CD4-positive, alpha-beta T cell (primary cell): ENCODE results near the gene CYTH3. TPM values are rescaled to one million over a fixed set of nuclear protein-coding genes. Genes with fewer than 3 reads are reported as not detected.

ENCODE experiments used
- ATAC-seq: fragments of 200-7000 bp; cut with Tn5 transposase; one replicate; pipeline ENCODE4 v1.10.0; 2022; ENCODE audit warnings: mild to moderate bottlenecking; ENCODE audit not compliant: poor library complexity
- CTCF ChIA-PET: fragments of 350-600 bp; sonication (Branson Sonifier 250); formaldehyde crosslinking; loops from one replicate; lab custom pipeline; 2021; ENCODE audit warnings: antibody characterized with exemption, inconsistent platforms; lab: Charles Lee
- POLR2A ChIA-PET: fragments of 350-600 bp; sonication (Branson Sonifier 250); formaldehyde crosslinking; loops from one replicate; lab custom pipeline; 2021; ENCODE audit warnings: antibody characterized with exemption, inconsistent platforms; lab: Charles Lee
- DNase-seq, 14 experiments: peaks; one replicate each; pipeline ENCODE4 v3.0.0-alpha.2; 2013 to 2020; ENCODE audit warnings: mixed read lengths in 2 of 14
- H3K27ac ChIP-seq, 2 donors: one replicate each; pipeline versions ENCODE4 v1.5.1 to v1.7.0; 2013; ENCODE audit warnings: low read length in 2 of 2, low read depth in 1 of 2, mild to moderate bottlenecking in 1 of 2
- H3K27me3 ChIP-seq, 2 experiments: 1 replicate in 1 of 2; 2 replicates in 1 of 2; pipeline versions ENCODE4 v1.6.1 to v1.7.0; 2013; ENCODE audit warnings: low read length in 2 of 2, control low read depth in 1 of 2, mild to moderate bottlenecking in 1 of 2, moderate library complexity in 1 of 2; ENCODE audit not compliant: insufficient read depth in 2 of 2, control insufficient read depth in 1 of 2
- H3K36me3 ChIP-seq: one replicate; pipeline ENCODE4 v1.6.1; 2013; ENCODE audit warnings: low read length, control low read depth; ENCODE audit not compliant: insufficient read depth
- H3K4me1 ChIP-seq: one replicate; pipeline ENCODE4 v1.6.1; 2013; ENCODE audit warnings: low read length, control low read depth; ENCODE audit not compliant: insufficient read depth
- H3K4me3 ChIP-seq: one replicate; pipeline ENCODE4 v1.5.1; 2013; ENCODE audit warnings: mild to moderate bottlenecking, low read length, moderate library complexity
- H3K9me3 ChIP-seq, 2 experiments: 1 replicate in 1 of 2; 2 replicates in 1 of 2; pipeline versions ENCODE4 v1.6.1 to v1.7.0; 2013; ENCODE audit warnings: low read length in 2 of 2, mild to moderate bottlenecking in 2 of 2, control low read depth in 1 of 2, moderate library complexity in 1 of 2; ENCODE audit not compliant: control insufficient read depth in 1 of 2, insufficient read depth in 1 of 2
- H3K27ac Mint-ChIP-seq: one replicate; pipeline ENCODE4 v1.8.0; 2020; ENCODE audit warnings: mixed read lengths
- H3K27me3 Mint-ChIP-seq: one replicate; pipeline ENCODE4 v1.8.0; 2021; ENCODE audit warnings: mixed read lengths
- H3K36me3 Mint-ChIP-seq: one replicate; pipeline ENCODE4 v1.8.0; 2021; ENCODE audit warnings: low read depth, mixed read lengths
- H3K4me1 Mint-ChIP-seq: one replicate; pipeline ENCODE4 v1.8.0; 2021; ENCODE audit warnings: low read depth, mixed read lengths
- H3K4me3 Mint-ChIP-seq: one replicate; pipeline ENCODE4 v1.8.0; 2020; ENCODE audit warnings: mild to moderate bottlenecking, mixed read lengths
- H3K9me3 Mint-ChIP-seq: one replicate; pipeline ENCODE4 v1.8.0; 2020; ENCODE audit warnings: mixed read lengths
- intact Hi-C, 2 experiments: fragments of 100-400 bp; cut with DNase I in 1 of 2; cut with micrococcal nuclease in 1 of 2; formaldehyde crosslinking; loops; one replicate each; pipeline versions ENCODE4 v1.15.1 to v1.9.0; 2023 to 2025; cut with DNase I, micrococcal nuclease
- total RNA-seq, 174 experiments: library from RNA in 2 of 174; stranded (reverse) in 2 of 174; gene quantifications; one replicate each; pipeline ENCODE4 v1.2.3 and lab custom pipeline; 2021 to 2026
- TF ChIP-seq, protein P1 (sequence below): fragments of 200-600 bp; IDR thresholded peaks from one replicate; pipeline ENCODE4 v1.8.0; 2022; ENCODE audit warnings: antibody characterized with exemption, mild to moderate bottlenecking

Gene CYTH3
- total RNA-seq, 2 experiments from 2014 or later = 7.6 to 9.1 TPM

DNA sequence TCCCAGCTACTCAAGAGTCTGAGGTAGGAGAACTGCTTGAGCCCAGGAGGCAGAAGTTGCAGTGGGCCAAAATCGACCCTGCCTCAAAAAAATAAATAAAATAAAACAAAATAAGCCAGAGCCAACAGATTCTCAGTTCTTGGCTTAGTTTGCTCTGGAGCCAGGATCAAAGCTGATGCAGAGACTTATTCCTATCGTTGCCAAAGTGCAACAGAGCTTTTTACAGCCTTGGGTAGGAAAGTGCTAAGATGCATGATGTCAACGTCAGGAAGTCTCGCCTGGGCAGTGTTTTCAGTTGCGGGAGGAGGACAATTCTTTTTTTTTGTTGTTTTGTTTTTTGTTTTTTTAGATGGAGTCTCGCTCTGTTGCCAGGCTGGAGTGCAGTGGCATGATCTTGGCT, 43.8 kb upstream of the CYTH3 start:
- DNase-seq (no peak), ATAC-seq (no peak)
- TF ChIP-seq, protein P1, sequence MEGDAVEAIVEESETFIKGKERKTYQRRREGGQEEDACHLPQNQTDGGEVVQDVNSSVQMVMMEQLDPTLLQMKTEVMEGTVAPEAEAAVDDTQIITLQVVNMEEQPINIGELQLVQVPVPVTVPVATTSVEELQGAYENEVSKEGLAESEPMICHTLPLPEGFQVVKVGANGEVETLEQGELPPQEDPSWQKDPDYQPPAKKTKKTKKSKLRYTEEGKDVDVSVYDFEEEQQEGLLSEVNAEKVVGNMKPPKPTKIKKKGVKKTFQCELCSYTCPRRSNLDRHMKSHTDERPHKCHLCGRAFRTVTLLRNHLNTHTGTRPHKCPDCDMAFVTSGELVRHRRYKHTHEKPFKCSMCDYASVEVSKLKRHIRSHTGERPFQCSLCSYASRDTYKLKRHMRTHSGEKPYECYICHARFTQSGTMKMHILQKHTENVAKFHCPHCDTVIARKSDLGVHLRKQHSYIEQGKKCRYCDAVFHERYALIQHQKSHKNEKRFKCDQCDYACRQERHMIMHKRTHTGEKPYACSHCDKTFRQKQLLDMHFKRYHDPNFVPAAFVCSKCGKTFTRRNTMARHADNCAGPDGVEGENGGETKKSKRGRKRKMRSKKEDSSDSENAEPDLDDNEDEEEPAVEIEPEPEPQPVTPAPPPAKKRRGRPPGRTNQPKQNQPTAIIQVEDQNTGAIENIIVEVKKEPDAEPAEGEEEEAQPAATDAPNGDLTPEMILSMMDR = no peak
- H3K36me3 ChIP-seq = no peaks in the 10 kb centered on the region
- POLR2A ChIA-PET = no interaction called here
- Mint-ChIP-seq H3K9me3 (no peaks in the 10 kb centered on the region), H3K27me3 (no peaks in the 10 kb centered on the region), H3K4me1 (no peaks in the 10 kb centered on the region), H3K4me3 (no peak overlapping the region), H3K36me3 (no peaks in the 10 kb centered on the region), H3K27ac (no peak overlapping the region)
- no peak overlapping the region for H3K4me3 ChIP-seq
- H3K27ac ChIP-seq = no peak overlapping the region
- CTCF ChIA-PET = no interaction called here
- intact Hi-C loops = no loop called here
- H3K4me1 ChIP-seq = no peaks in the 10 kb centered on the region
- no peaks in the 10 kb centered on the region for H3K27me3 ChIP-seq
- H3K9me3 ChIP-seq = no peaks in the 10 kb centered on the region

- Histone ChIP-seq H3K36me3 (no peaks in the 10 kb centered on the region), H3K4me1 (no peaks in the 10 kb centered on the region), H3K27me3 (no peaks in the 10 kb centered on the region), H3K4me3 (no peak overlapping the region), H3K27ac (no peak overlapping the region), H3K9me3 (no peaks in the 10 kb centered on the region)
- Mint-ChIP-seq H3K4me3 (no peak overlapping the region), H3K36me3 (no peaks in the 10 kb centered on the region), H3K9me3 (no peaks in the 10 kb centered on the region), H3K4me1 (no peaks in the 10 kb centered on the region), H3K27ac (no peak overlapping the region), H3K27me3 (no peaks in the 10 kb centered on the region)
- DNase-seq (no peak), ATAC-seq (no peak)
- TF ChIP-seq, protein P1 = no peak
- POLR2A ChIA-PET = no interaction called here
- intact Hi-C loops = no loop called here
- CTCF ChIA-PET = no interaction called here
These were observed 43.3 kb upstream of the CYTH3 start for GRCh38 chr7:6315746-6316145.

DNA sequence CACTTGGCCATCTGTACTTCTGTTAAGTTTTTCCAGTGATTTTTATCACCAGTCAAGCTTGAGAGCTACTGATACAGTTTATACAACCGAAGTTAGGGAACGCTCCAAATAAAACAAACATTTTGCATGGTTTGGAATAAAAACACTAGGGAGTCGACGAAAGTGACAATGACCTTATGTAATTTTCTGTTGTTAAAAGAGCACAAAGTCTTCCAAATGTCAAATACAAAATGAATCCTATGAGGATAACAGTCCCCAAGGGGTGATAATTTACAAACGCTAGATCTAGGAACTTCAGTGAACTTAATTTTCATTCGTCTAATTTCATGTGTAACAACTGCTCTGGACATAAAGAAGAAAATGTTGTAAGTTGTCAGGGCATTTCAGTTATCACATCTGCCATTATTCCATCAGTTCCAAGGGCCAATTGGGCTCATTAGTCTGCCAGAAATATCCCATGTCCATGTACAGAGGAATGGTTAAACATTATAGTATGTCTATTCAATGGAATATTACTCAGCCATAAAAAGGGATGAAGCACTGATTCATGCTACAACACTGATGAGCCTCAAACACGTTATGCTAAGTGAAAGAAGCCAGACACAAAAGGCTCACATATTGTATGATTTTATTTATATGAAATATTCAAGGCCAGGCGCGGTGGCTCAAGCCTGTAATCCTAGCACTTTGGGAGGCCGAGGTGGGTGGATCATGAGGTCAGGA, 38.0 kb upstream of the CYTH3 start:
- intact Hi-C loops = no loop called here
- H3K4me1 Mint-ChIP-seq = no peaks in the 10 kb centered on the region
- H3K9me3 ChIP-seq = no peaks in the 10 kb centered on the region
- ATAC-seq (no peak), DNase-seq (no peak)
- no peak overlapping the region for H3K4me3 ChIP-seq
- H3K4me3 Mint-ChIP-seq = no peak overlapping the region
- no peak overlapping the region for H3K27ac ChIP-seq
- ChIA-PET CTCF (no interaction called here), POLR2A (no interaction called here)
- no peaks in the 10 kb centered on the region for H3K27me3 ChIP-seq
- H3K9me3 Mint-ChIP-seq = no peaks in the 10 kb centered on the region
- H3K36me3 ChIP-seq = no peaks in the 10 kb centered on the region
- H3K4me1 ChIP-seq = no peaks in the 10 kb centered on the region
- no peaks in the 10 kb centered on the region for H3K27me3 Mint-ChIP-seq
- TF ChIP-seq, protein P1 = no peak
- H3K27ac Mint-ChIP-seq = no peak overlapping the region
- no peaks in the 10 kb centered on the region for H3K36me3 Mint-ChIP-seq
